ENCODE results near the gene RAI1. TPM values are rescaled to one million over a fixed set of nuclear protein-coding genes. Genes with fewer than 3 reads are reported as not detected.

The RAI1 gene
- total RNA-seq, 1 donor from 2014 or later: 25.1 TPM

DNA sequence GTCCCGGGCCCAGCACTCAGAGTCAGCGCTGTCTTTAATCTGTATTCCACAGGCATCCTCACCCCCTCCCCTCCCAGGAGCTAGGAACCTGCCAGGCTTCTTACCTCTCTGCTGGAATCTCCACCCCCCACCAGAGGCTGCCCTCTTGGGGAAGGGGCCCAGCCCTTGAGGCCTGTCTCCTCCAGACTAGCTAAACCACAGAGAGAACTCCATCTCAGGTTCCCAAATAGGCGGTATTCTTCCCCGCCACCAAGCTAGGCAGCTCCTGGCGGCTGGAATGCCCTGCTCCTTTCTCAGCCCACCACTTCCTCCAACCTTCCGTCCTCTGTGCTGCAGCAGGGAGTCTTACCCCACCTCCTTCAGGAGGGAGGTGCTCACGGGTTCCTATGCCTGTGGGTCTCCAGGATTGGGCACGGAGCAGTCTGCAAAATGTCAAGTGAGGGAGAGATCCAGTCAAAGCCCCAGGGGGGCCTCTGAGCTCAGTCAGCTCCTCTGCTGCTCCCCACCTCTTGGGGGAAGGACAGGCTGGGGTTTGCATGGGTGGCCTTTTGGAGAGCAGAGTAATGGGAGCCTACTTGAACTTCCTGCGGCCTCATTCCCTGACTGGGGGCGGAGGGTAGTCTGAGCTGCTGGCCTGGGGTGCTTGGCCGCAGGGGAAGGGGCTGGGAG is 99.8 kb downstream of the RAI1 start:
- intact Hi-C loops (cut with micrococcal nuclease): no loop called here

DNA sequence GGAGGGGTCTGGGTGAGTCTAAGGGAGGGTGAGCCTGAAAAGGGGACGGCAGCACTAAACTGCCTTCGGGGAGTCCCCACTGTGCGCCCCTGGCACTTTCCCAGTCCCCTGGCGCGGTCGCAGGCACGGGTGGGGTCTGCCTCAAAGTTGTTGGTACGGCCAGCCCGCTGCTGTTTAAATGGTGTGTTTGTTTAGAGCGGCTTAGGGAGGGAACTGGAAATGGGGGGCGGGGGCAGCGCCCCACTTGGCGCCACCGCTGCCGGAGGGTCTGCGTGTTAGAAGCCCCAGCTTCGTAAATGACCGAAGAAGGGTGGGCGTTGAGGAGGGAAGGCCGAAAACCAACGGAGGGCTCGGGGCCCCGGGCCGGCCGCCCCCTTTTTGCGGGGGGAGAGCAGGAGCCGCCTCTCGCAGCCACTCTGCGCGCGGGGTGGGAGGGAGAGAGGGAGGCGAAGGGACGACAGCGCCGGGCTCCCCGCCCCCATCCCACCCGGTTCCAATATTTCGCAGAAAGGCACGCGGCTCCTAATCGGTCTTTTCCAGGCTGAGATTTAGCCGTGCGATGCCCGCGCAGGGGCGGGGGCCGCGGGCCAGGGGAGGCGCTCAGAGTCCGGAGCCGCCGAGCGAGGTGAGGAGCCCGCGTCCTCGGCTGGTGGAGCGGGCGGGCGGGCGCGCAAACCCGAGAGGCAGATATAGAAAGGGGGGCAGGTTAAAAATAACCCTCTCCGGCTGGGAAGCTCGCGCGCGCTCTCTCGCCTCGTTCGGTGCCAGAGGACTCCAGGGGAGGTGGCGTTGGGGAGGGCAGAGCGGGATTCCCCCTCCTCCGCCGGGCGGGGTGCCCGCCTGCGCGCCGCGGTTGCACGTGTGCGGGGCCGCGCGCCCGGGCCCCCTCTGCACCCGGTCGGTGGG is 100.6 kb downstream of the RAI1 start:
- intact Hi-C loops (cut with micrococcal nuclease): no loop called here

GRCh38 chr17:17782523-17783115 is 101.4 kb downstream of the RAI1 start:
- intact Hi-C loops (cut with micrococcal nuclease): no loop called here

- intact Hi-C loops (cut with micrococcal nuclease): no loop called here
Measured at GRCh38 chr17:17783116-17783824, 102.0 kb downstream of the RAI1 start.

DNA sequence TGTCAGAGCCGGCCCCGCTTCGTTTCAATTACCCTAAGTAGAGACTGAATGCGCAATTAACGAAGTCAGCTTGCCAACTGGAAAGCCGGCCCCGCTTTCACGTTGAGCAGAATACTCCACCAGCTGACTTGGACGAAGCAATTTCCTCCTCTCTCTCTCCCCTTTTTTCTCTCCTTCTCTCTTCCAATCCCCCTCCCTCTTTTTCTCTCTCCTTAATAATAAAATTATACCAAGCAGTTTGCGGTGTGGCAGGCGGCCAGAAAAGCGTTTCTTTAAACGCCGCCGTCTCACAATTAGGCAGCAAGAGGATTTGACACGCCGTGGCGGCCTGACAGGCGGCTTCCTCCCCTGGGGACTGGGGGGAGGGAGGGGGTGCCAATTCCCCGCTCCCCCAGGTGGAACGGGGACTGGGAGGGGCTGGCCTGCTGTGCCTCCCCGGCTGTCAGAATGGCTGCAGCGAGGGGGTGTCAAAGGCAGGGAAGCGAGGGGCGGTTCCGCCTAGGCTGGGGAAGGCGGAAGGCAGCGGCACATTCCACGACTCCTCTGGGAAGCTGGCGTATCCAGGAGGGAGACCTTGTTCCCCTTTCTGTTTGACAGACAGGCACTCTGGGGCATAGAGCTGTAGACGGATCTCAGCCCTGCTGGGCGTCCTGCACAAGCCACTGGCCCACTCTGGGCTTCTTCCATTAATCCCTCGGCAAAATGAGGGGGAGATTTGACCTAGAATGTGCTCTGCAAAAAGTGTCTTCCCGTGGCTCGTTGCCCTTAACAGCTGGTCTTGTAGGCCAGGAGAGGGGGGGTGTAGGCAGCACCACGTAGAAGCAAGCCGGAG is 102.8 kb downstream of the RAI1 start:
- intact Hi-C loops (cut with micrococcal nuclease): no loop called here

- intact Hi-C loops (cut with micrococcal nuclease): no loop called here
Measured at GRCh38 chr17:17784657-17785267, 103.5 kb downstream of the RAI1 start.

DNA sequence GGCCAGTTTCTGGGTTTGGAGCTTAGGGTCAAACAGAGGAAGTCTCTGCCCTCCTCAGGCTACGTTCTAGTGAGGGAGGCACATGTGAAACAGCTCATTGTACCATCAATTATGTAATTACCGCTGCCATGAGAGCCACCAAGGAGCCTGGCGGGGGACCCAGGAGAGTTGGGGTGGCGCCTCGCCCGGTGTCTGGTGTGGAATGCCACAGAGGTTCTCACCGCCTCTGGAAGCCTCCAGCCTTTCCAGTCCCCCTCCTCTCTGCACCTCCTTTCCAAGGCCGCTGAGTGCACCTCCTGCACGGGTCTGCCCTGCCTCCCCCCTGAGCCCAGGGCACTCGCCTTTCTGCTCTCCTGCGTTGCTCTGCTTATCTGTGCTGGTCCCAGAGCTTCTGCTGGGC is 104.1 kb downstream of the RAI1 start:
- intact Hi-C loops (cut with micrococcal nuclease): no loop called here

- intact Hi-C loops (cut with micrococcal nuclease): no loop called here
Measured at GRCh38 chr17:17786998-17787397, 105.7 kb downstream of the RAI1 start.

DNA sequence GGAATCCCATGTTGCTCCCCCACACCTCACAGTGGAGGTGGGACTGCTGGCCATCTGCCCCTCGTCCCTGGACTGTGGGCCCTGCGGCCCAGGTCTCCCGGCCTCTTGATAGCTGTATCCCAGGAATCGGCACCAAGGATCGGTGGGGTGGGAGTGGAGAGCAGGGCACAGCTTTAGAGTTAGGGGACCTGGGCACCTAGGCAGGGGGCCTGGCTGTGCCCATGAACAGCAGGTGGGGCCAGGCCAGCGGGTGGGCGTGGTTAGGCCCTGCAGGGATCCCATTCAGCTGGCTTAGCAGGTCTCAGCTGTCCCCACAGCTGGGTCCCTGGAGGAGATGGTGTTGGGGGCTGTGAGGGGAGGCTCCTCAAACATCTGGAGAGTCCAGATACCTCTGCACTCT is 106.3 kb downstream of the RAI1 start:
- intact Hi-C loops (cut with micrococcal nuclease): no loop called here

DNA sequence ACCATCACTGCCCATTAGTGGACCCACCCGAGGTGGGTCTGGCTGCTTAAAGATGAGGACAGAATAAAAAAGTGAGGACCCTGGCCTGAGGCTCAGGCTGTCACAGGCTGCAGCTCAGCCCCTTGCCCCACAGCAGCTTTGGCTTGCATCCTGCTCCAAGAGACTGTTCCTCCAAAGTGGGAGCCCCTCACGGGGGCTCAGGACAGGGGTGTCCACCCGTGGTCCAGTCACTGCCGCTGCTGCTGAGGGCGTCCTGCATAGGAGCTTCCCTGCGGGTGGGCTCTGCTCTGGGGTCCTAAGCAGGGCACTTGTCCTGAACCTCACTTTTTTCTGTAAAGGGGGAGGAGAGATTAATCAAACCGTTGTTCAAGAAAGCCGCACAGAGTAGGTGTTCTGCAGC is 107.7 kb downstream of the RAI1 start:
- intact Hi-C loops (cut with micrococcal nuclease): no loop called here

DNA sequence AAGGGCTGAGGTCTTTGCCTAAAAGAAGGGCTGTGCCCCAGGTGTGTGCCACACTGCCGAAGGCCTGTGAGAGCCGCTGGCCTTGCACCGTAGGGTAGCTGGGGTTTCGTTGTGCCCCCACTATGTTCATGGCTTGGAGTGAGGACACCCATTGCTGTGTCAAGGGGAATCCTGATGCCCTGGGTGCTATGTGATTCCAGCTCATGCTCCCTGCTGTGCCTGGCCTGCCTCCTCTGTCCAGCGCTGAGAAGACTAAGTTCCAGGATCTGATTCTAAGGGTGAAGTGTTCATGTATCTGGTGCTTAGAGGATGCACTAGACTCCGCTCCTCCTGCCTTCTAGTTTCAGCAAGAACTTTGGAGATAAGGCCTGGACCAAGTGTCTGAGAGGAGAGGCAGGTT is 108.2 kb downstream of the RAI1 start:
- intact Hi-C loops (cut with micrococcal nuclease): no loop called here

GRCh38 chr17:17789828-17790636 is 108.8 kb downstream of the RAI1 start:
- intact Hi-C loops (cut with micrococcal nuclease): no loop called here

DNA sequence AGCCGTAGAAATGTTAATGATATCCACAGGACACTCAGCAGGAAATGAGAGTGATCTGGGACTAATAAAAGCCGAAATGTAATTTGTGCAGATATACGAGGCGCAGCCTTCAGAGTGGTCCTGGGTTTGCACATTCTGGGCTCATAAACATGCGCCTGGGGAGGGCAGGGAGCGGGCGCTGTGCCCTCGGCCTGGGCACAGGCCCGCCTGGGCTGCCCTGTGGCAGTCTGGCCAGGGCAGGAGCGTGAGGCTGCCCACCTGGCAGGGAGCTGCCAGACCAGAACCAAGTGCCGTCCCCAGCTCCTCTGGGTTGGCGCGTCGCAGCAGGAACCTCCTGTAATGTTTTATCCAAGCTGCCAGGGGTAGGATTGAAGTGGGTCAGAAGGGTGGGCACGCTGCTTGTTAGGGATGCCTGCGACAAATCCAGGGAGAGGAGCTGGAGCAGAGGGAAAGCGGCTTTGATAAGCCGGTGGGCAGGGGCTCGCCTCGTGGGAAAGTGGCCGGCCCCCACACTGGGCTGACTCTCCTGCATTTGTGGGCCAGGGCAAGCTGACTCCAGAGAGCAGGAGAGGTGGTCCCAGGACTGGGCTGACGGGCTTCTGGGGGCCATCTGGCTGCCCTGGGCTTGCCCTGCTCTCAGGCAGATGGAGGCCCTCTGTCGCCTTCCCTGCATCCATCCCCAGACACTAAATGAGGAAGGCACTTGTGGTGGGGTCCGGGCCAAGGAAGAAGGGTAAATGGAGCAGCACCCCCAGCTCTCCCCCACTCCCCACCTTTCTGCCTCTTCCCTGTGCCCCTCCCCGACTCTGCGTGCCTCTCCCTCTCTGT is 109.6 kb downstream of the RAI1 start:
- intact Hi-C loops (cut with micrococcal nuclease): no loop called here

GRCh38 chr17:17792037-17792550 is 110.8 kb downstream of the RAI1 start:
- intact Hi-C loops (cut with micrococcal nuclease): loop anchor here (2.0 kb wide), 1 partner anchor 39 kb away; no protein-coding TSS in a partner anchor

DNA sequence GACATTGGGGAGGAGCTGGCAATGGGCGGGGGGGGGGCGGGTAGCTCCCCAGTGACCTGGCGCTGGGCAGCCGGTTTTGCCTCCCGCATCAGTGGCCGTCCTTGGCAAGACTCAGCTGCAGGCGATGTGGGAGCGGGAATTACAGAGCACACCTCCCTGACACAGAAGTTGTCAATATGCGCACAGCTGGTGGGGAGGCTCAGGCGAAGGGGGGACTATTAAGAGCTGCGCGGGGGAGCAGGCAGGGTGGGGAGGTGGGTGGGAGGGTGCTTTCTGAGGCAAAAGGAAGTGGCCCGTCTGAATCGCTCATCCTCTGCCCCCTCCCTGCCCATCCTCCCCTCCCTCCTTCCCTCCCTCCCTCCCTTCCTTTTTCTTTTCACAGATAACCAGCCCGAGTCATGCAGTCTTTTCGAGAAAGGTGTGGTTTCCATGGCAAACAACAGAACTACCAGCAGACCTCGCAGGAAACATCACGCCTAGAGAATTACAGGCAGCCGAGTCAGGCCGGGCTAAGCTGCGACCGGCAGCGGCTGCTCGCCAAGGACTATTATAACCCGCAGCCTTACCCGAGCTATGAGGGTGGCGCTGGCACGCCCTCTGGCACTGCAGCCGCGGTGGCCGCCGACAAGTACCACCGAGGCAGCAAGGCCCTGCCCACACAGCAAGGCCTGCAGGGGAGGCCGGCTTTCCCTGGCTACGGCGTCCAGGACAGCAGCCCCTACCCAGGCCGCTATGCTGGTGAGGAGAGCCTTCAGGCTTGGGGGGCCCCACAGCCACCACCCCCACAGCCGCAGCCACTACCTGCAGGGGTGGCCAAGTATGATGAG is 111.5 kb downstream of the RAI1 start:
- intact Hi-C loops (cut with micrococcal nuclease): loop anchor here (2.0 kb wide), 1 partner anchor 40 kb away; no protein-coding TSS in a partner anchor

DNA sequence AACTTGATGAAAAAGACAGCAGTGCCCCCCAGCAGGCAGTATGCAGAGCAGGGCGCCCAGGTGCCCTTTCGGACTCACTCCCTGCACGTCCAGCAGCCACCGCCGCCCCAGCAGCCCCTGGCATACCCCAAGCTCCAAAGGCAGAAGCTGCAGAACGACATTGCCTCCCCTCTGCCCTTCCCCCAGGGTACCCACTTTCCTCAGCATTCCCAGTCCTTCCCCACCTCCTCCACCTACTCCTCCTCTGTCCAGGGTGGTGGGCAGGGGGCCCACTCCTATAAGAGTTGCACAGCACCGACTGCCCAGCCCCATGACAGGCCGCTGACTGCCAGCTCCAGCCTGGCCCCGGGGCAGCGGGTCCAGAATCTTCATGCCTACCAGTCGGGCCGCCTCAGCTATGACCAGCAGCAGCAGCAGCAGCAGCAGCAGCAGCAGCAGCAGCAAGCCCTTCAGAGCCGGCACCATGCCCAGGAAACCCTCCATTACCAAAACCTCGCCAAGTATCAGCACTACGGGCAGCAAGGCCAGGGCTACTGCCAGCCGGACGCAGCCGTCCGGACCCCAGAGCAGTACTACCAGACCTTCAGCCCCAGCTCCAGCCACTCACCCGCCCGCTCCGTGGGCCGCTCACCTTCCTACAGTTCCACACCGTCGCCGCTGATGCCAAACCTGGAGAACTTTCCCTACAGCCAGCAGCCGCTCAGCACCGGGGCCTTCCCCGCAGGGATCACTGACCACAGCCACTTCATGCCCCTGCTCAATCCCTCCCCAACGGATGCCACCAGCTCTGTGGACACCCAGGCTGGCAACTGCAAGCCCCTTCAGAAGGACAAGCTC is 112.3 kb downstream of the RAI1 start:
- intact Hi-C loops (cut with micrococcal nuclease): loop anchor here (2.0 kb wide), 1 partner anchor 41 kb away; no protein-coding TSS in a partner anchor

Measured in T-helper 2 cell treated with Interferon-gamma antibody and Interleukin-4, amounts not matched to agents 100 ng/mL and 5 ng/mL, for 36 hours (primary cell).